Measurements from ENCODE around the gene SULF2.

Gene SULF2

GRCh38 chr20:47751449-47751848 lies 33.8 kb downstream of the SULF2 start:
- no peak overlapping the region for H3K4me3 ChIP-seq (ENCODE audit: low read depth, low read length)
- no peaks in the 10 kb centered on the region for H3K27me3 ChIP-seq (ENCODE audit: insufficient read depth, low read depth, severe bottlenecking)
- H3K9me3 ChIP-seq (ENCODE audit: severe bottlenecking): no peaks in the 10 kb centered on the region
- H3K27ac ChIP-seq: no peak overlapping the region
- no peak for DNase-seq
- TF ChIP-seq CTCF (IDR thresholded peaks at IDR 0.05; ENCODE audit: low read depth, low read length): no peak
- no peaks in the 10 kb centered on the region for H3K36me3 ChIP-seq

GRCh38 chr20:47749339-47749738 lies 35.9 kb downstream of the SULF2 start:
- Histone ChIP-seq H3K4me3 (ENCODE audit: low read depth, low read length) (no peak overlapping the region), H3K27ac (peak overlapping the region; percentile 57), H3K9me3 (ENCODE audit: severe bottlenecking) (no peaks in the 10 kb centered on the region), H3K36me3 (no peaks in the 10 kb centered on the region), H3K27me3 (ENCODE audit: insufficient read depth, low read depth, severe bottlenecking) (no peaks in the 10 kb centered on the region)
- TF ChIP-seq CTCF (IDR thresholded peaks at IDR 0.05; ENCODE audit: low read depth, low read length): no peak
- peak; percentile 72 for DNase-seq

GRCh38 chr20:47748823-47749222 lies 36.5 kb downstream of the SULF2 start:
- Histone ChIP-seq H3K27ac (no peak overlapping the region), H3K9me3 (ENCODE audit: severe bottlenecking) (no peaks in the 10 kb centered on the region), H3K36me3 (no peaks in the 10 kb centered on the region), H3K4me3 (ENCODE audit: low read depth, low read length) (no peak overlapping the region), H3K27me3 (ENCODE audit: insufficient read depth, low read depth, severe bottlenecking) (no peaks in the 10 kb centered on the region)
- DNase-seq: no peak
- no peak for TF ChIP-seq CTCF (IDR thresholded peaks at IDR 0.05; ENCODE audit: low read depth, low read length)

- Histone ChIP-seq H3K9me3 (ENCODE audit: severe bottlenecking) (no peaks in the 10 kb centered on the region), H3K4me3 (ENCODE audit: low read depth, low read length) (no peak overlapping the region), H3K36me3 (no peaks in the 10 kb centered on the region), H3K27ac (no peak overlapping the region), H3K27me3 (ENCODE audit: insufficient read depth, low read depth, severe bottlenecking) (no peaks in the 10 kb centered on the region)
- no peak for TF ChIP-seq CTCF (IDR thresholded peaks at IDR 0.05; ENCODE audit: low read depth, low read length)
- DNase-seq: no peak
Measured at GRCh38 chr20:47748069-47748468, 37.2 kb downstream of the SULF2 start.

GRCh38 chr20:47747669-47748031 lies 37.6 kb downstream of the SULF2 start:
- DNase-seq: no peak
- Histone ChIP-seq H3K36me3 (no peaks in the 10 kb centered on the region), H3K9me3 (ENCODE audit: severe bottlenecking) (no peaks in the 10 kb centered on the region), H3K27ac (no peak overlapping the region), H3K4me3 (ENCODE audit: low read depth, low read length) (no peak overlapping the region), H3K27me3 (ENCODE audit: insufficient read depth, low read depth, severe bottlenecking) (no peaks in the 10 kb centered on the region)
- TF ChIP-seq CTCF (IDR thresholded peaks at IDR 0.05; ENCODE audit: low read depth, low read length): no peak

GRCh38 chr20:47744803-47745202 lies 40.5 kb downstream of the SULF2 start:
- DNase-seq: no peak
- no peak overlapping the region for H3K27ac ChIP-seq
- H3K4me3 ChIP-seq (ENCODE audit: low read depth, low read length): no peak overlapping the region
- TF ChIP-seq CTCF (IDR thresholded peaks at IDR 0.05; ENCODE audit: low read depth, low read length): no peak
- H3K9me3 ChIP-seq (ENCODE audit: severe bottlenecking): no peaks in the 10 kb centered on the region
- H3K36me3 ChIP-seq: no peaks in the 10 kb centered on the region
- no peaks in the 10 kb centered on the region for H3K27me3 ChIP-seq (ENCODE audit: insufficient read depth, low read depth, severe bottlenecking)
